ENCODE measurements around the gene MTHFD1L. TPM values are rescaled to one million over a fixed set of nuclear protein-coding genes. Genes with fewer than 3 reads are reported as not detected.

Gene MTHFD1L
- total and polyA plus RNA-seq, 7 donors = 0.60 to 17.9 (median 3.0) TPM

GRCh38 chr6:151015101-151015700, 149.7 kb downstream of the MTHFD1L start:
- H3K9me3 ChIP-seq = no peaks in the 10 kb centered on the region
- TF ChIP-seq POLR2AphosphoS5 (IDR thresholded peaks at IDR 0.05) (no peak), EP300 (IDR thresholded peaks at IDR 0.05) (no peak), POLR2A (IDR thresholded peaks at IDR 0.05) (no peak), CTCF (IDR thresholded peaks at IDR 0.05) (no peak)
- peaks cover 0 to 18% (median 2%) of the 10 kb centered on the region in 4 donors for H3K4me1 ChIP-seq
- H3K36me3 ChIP-seq = no peaks in the 10 kb centered on the region
- peak overlapping the region in 3 of 4 donors; percentile 11 to 62 (median 50) for H3K27ac ChIP-seq
- intact Hi-C loops (cut with DNase I) = loop anchor here (2.0 kb wide), 2 partner anchors 122 to 226 kb away; no protein-coding TSS in a partner anchor
- no peaks in the 10 kb centered on the region for H3K27me3 ChIP-seq
- DNase-seq = no peak
- 80 to 84% methylated on average over 12 of the region's 12 CpGs for WGBS, 2 donors
- H3K4me3 ChIP-seq = no peak overlapping the region

- WGBS, 2 donors = 94% methylated on average over 6 of the region's 6 CpGs
- no peaks in the 10 kb centered on the region for H3K36me3 ChIP-seq
- DNase-seq = no peak
- TF ChIP-seq EP300 (IDR thresholded peaks at IDR 0.05) (no peak), POLR2AphosphoS5 (IDR thresholded peaks at IDR 0.05) (no peak), POLR2A (IDR thresholded peaks at IDR 0.05) (no peak)
- H3K4me3 ChIP-seq = no peak overlapping the region
- H3K27me3 ChIP-seq = no peaks in the 10 kb centered on the region
- H3K27ac ChIP-seq = no peak overlapping the region
- no peaks in the 10 kb centered on the region for H3K9me3 ChIP-seq
- intact Hi-C loops (cut with DNase I) = no loop called here
- peaks cover 0 to 18% (median 2%) of the 10 kb centered on the region in 4 donors for H3K4me1 ChIP-seq
These were observed 150.6 kb downstream of the MTHFD1L start for GRCh38 chr6:151016107-151016506.

GRCh38 chr6:151018046-151018445, 152.5 kb downstream of the MTHFD1L start:
- WGBS, 2 donors = 85 to 86% methylated on average over 8 of the region's 8 CpGs
- no peaks in the 10 kb centered on the region for H3K36me3 ChIP-seq
- peaks cover 0 to 18% (median 2%) of the 10 kb centered on the region in 4 donors for H3K4me1 ChIP-seq
- no peak for TF ChIP-seq POLR2AphosphoS5 (IDR thresholded peaks at IDR 0.05)
- TF ChIP-seq POLR2A (IDR thresholded peaks at IDR 0.05) = no peak
- TF ChIP-seq CTCF (IDR thresholded peaks at IDR 0.05) = no peak
- TF ChIP-seq EP300 (IDR thresholded peaks at IDR 0.05) = no peak
- H3K27ac ChIP-seq = no peak overlapping the region
- no peaks in the 10 kb centered on the region for H3K9me3 ChIP-seq
- DNase-seq = no peak
- H3K4me3 ChIP-seq = no peak overlapping the region
- H3K27me3 ChIP-seq = no peaks in the 10 kb centered on the region
- intact Hi-C loops (cut with DNase I) = no loop called here

GRCh38 chr6:151018911-151019782, 153.6 kb downstream of the MTHFD1L start:
- Histone ChIP-seq H3K4me3 (no peak overlapping the region), H3K4me1 (peaks cover 0 to 15% (median 3%) of the 10 kb centered on the region in 4 donors), H3K36me3 (no peaks in the 10 kb centered on the region), H3K9me3 (no peaks in the 10 kb centered on the region), H3K27me3 (no peaks in the 10 kb centered on the region), H3K27ac (peak overlapping the region in 1 of 4 donors; percentile 28)
- TF ChIP-seq EP300 (IDR thresholded peaks at IDR 0.05) = no peak
- WGBS, 2 donors = 76 to 81% methylated on average over 7 of the region's 7 CpGs
- intact Hi-C loops (cut with DNase I) = no loop called here
- no peak for DNase-seq

- no peaks in the 10 kb centered on the region for H3K27me3 ChIP-seq
- H3K36me3 ChIP-seq = no peaks in the 10 kb centered on the region
- no peak overlapping the region for H3K4me3 ChIP-seq
- no peak for TF ChIP-seq CTCF (IDR thresholded peaks at IDR 0.05)
- TF ChIP-seq POLR2AphosphoS5 (IDR thresholded peaks at IDR 0.05) = no peak
- no peak for TF ChIP-seq POLR2A (IDR thresholded peaks at IDR 0.05)
- TF ChIP-seq EP300 (IDR thresholded peaks at IDR 0.05) = no peak
- intact Hi-C loops (cut with DNase I) = no loop called here
- no peaks in the 10 kb centered on the region for H3K9me3 ChIP-seq
- peak overlapping the region in 1 of 4 donors; percentile 7 for H3K27ac ChIP-seq
- DNase-seq = no peak
- 72 to 87% methylated on average over 4 of the region's 4 CpGs for WGBS, 2 donors
- peaks cover 0 to 22% (median 11%) of the 10 kb centered on the region in 4 donors for H3K4me1 ChIP-seq
These were observed 156.4 kb downstream of the MTHFD1L start for GRCh38 chr6:151021896-151022295.
